ENCODE data around the gene DKK3.

- TF ChIP-seq POLR2A (IDR thresholded peaks at IDR 0.05) (no peak), CTCF (IDR thresholded peaks at IDR 0.05 in 4 of 5, conservative IDR thresholded peaks at IDR 0.05 in 1 of 5) (no peak)
Measured at GRCh38 chr11:11916981-11917399, 91.4 kb downstream of the DKK3 start.
